Measurements from ENCODE around the gene KBTBD4. TPM values are rescaled to one million over a fixed set of nuclear protein-coding genes. Genes with fewer than 3 reads are reported as not detected.
A peak's percentile ranks its signal among the peaks of the same experiment; 100 is the strongest.

Gene KBTBD4
- total and polyA plus RNA-seq, 2 donors (not counting 1 experiment from before 2014, with no cell fraction given), result 8.6 to 20.3 TPM

GRCh38 chr11:47592251-47592650, 13.5 kb upstream of the KBTBD4 start:
- Mint-ChIP-seq H3K27me3 (peaks cover 37% of the 10 kb centered on the region), H3K4me3 (no peak overlapping the region), H3K27ac (no peak overlapping the region), H3K4me1 (peaks cover 9% of the 10 kb centered on the region), H3K9me3 (ENCODE audit: insufficient read depth) (no peaks in the 10 kb centered on the region)
- H3K4me1 ChIP-seq (ENCODE audit: control insufficient read depth in 2 of 2, insufficient read depth in 2 of 2, low read length in 2 of 2), result peaks cover 15% of the 10 kb centered on the region in 2 donors
- WGBS (ENCODE audit: insufficient coverage), result 22% methylated on average over 3 of the region's 4 CpGs
- H3K36me3 ChIP-seq (replicated peaks in 1 of 2; ENCODE audit: control extremely low read depth in 1 of 2, control insufficient read depth in 1 of 2, extremely low read depth in 1 of 2, insufficient read depth in 2 of 2, low read length in 1 of 2), result no peaks in the 10 kb centered on the region
- CTCF ChIA-PET, result no interaction called here
- TF ChIP-seq CTCF (IDR thresholded peaks at IDR 0.05) (no peak), EZH2 (IDR thresholded peaks at IDR 0.05; ENCODE audit: borderline replicate concordance, insufficient read depth, low read depth, low read length, poor library complexity, severe bottlenecking) (no peak)
- POLR2A ChIA-PET, result interaction anchor here (0.6 kb wide), 1 partner anchor 50 kb away, joined by 4 read pairs; no protein-coding TSS in a partner anchor
- DNase-seq, result no peak
- no peak overlapping the region for H3K4me3 ChIP-seq (ENCODE audit: control extremely low read depth in 1 of 5, extremely low read depth in 1 of 5, insufficient read depth in 1 of 5, low read depth in 2 of 5, low read length in 4 of 5)
- no peak overlapping the region for H3K9ac ChIP-seq (ENCODE audit: low read length)
- no peak for ATAC-seq (ENCODE audit: low read depth)
- H2AFZ ChIP-seq (ENCODE audit: insufficient read depth, low read depth, low read length, poor library complexity, severe bottlenecking), result no peak overlapping the region
- intact Hi-C loops (cut with micrococcal nuclease), result no loop called here
- no peaks in the 10 kb centered on the region for H4K20me1 ChIP-seq (ENCODE audit: control insufficient read depth, insufficient read depth, low read length, poor library complexity, severe bottlenecking)
- no peaks in the 10 kb centered on the region for H3K79me2 ChIP-seq (ENCODE audit: control insufficient read depth, insufficient read depth, low read length)
- H3K27ac ChIP-seq (ENCODE audit: low read length in 2 of 2), result no peak overlapping the region
- H3K4me2 ChIP-seq (replicated peaks; ENCODE audit: low read depth, low read length, poor library complexity, severe bottlenecking), result no peak overlapping the region
- H3K9me3 ChIP-seq (ENCODE audit: control extremely low read depth in 1 of 3, control insufficient read depth in 2 of 3, insufficient read depth in 1 of 3, low read length in 2 of 3), result no peaks in the 10 kb centered on the region
- H3K27me3 ChIP-seq (replicated peaks in 1 of 4; ENCODE audit: control extremely low read depth in 1 of 4, control insufficient read depth in 3 of 4, insufficient read depth in 4 of 4, low read length in 3 of 4), result peaks cover 0 to 40% (median 20%) of the 10 kb centered on the region in 4 experiments

GRCh38 chr11:47591764-47592163, 13.0 kb upstream of the KBTBD4 start:
- Histone ChIP-seq H4K20me1 (ENCODE audit: control insufficient read depth, insufficient read depth, low read length, poor library complexity, severe bottlenecking) (no peaks in the 10 kb centered on the region), H3K9ac (ENCODE audit: low read length) (no peak overlapping the region), H3K27me3 (replicated peaks in 1 of 4; ENCODE audit: control extremely low read depth in 1 of 4, control insufficient read depth in 3 of 4, insufficient read depth in 4 of 4, low read length in 3 of 4) (peaks cover 0 to 40% (median 20%) of the 10 kb centered on the region in 4 experiments), H3K27ac (ENCODE audit: low read length in 2 of 2) (no peak overlapping the region), H3K4me3 (ENCODE audit: control extremely low read depth in 1 of 5, extremely low read depth in 1 of 5, insufficient read depth in 1 of 5, low read depth in 2 of 5, low read length in 4 of 5) (no peak overlapping the region), H3K4me2 (replicated peaks; ENCODE audit: low read depth, low read length, poor library complexity, severe bottlenecking) (no peak overlapping the region), H2AFZ (ENCODE audit: insufficient read depth, low read depth, low read length, poor library complexity, severe bottlenecking) (peak overlapping the region; percentile 33), H3K4me1 (ENCODE audit: control insufficient read depth in 2 of 2, insufficient read depth in 2 of 2, low read length in 2 of 2) (peaks cover 15% of the 10 kb centered on the region in 2 donors), H3K36me3 (replicated peaks in 1 of 2; ENCODE audit: control extremely low read depth in 1 of 2, control insufficient read depth in 1 of 2, extremely low read depth in 1 of 2, insufficient read depth in 2 of 2, low read length in 1 of 2) (no peaks in the 10 kb centered on the region), H3K9me3 (ENCODE audit: control extremely low read depth in 1 of 3, control insufficient read depth in 2 of 3, insufficient read depth in 1 of 3, low read length in 2 of 3) (no peaks in the 10 kb centered on the region), H3K79me2 (ENCODE audit: control insufficient read depth, insufficient read depth, low read length) (no peaks in the 10 kb centered on the region)
- WGBS (ENCODE audit: insufficient coverage), result 0% methylated on average over 4 of the region's 7 CpGs
- Mint-ChIP-seq H3K4me3 (no peak overlapping the region), H3K9me3 (ENCODE audit: insufficient read depth) (no peaks in the 10 kb centered on the region), H3K27me3 (peaks cover 37% of the 10 kb centered on the region), H3K4me1 (peaks cover 9% of the 10 kb centered on the region), H3K27ac (no peak overlapping the region)
- TF ChIP-seq CTCF (IDR thresholded peaks at IDR 0.05) (no peak), EZH2 (IDR thresholded peaks at IDR 0.05; ENCODE audit: borderline replicate concordance, insufficient read depth, low read depth, low read length, poor library complexity, severe bottlenecking) (no peak)
- intact Hi-C loops (cut with micrococcal nuclease), result no loop called here
- ATAC-seq (ENCODE audit: low read depth) (no peak), DNase-seq (no peak)
- POLR2A ChIA-PET, result interaction anchor here (0.6 kb wide), 2 partner anchors 50 to 311 kb away, joined by 4 to 5 read pairs; no protein-coding TSS in a partner anchor
- CTCF ChIA-PET, result interaction anchor here (0.6 kb wide), 1 partner anchor 20 kb away, joined by 3 read pairs; no protein-coding TSS in a partner anchor

Data from B cell (primary cell).